ENCODE results near the gene DNAJA4. TPM values are rescaled to one million over a fixed set of nuclear protein-coding genes. Genes with fewer than 3 reads are reported as not detected.

DNAJA4 gene
- total and polyA plus RNA-seq, 9 of the 15 experiments (the other 6 are each of a cell fraction or from before 2014, with no cell fraction given), result 0.11 to 1.0 (median 0.16) TPM; not detected in 4

GRCh38 chr15:78299101-78299930 is 35.0 kb downstream of the DNAJA4 start, which contains the start of gene SKIC8 (continued):
- TF ChIP-seq SAFB (IDR thresholded peaks at IDR 0.05; ENCODE audit: borderline replicate concordance, low read depth, low read length) (no peak), LEF1 (IDR thresholded peaks at IDR 0.05) (0 out of 2 replicates have a peak, but pooled peaks have one; percentile 17), FOXK2 (conservative IDR thresholded peaks at IDR 0.05 in 1 of 2, IDR thresholded peaks at IDR 0.05 in 1 of 2; ENCODE audit: low read depth in 2 of 2) (peak; percentile 82 to 85), PHB2 (IDR thresholded peaks at IDR 0.05; ENCODE audit: low read depth) (no peak), ZNF75A (CRISPR knock-in tag; IDR thresholded peaks at IDR 0.05) (no peak), UBTF (IDR thresholded peaks at IDR 0.05; ENCODE audit: borderline replicate concordance in 1 of 2, low read depth in 2 of 2, low read length in 2 of 2) (0 out of 4 replicates have a peak, but pooled peaks of 1 of the 2 experiments have one; percentile 46), ETV6 (IDR thresholded peaks at IDR 0.05; ENCODE audit: borderline replicate concordance in 1 of 2, low read depth in 2 of 2, low read length in 1 of 2) (peak; percentile 50 to 79; a peak in 2 of 4 replicates), ETV6 (CRISPR knock-in tag; IDR thresholded peaks at IDR 0.05; ENCODE audit: borderline replicate concordance) (no peak), ZBTB5 (IDR thresholded peaks at IDR 0.05) (no peak), ZNF232 (CRISPR knock-in tag; IDR thresholded peaks at IDR 0.05) (no peak), ZC3H8 (IDR thresholded peaks at IDR 0.05) (no peak), RREB1 (CRISPR knock-in tag; IDR thresholded peaks at IDR 0.05) (no peak), POLR2AphosphoS2 (IDR thresholded peaks at IDR 0.05; ENCODE audit: low read length) (no peak), ZNF3 (CRISPR knock-in tag; IDR thresholded peaks at IDR 0.05) (no peak), FOXP4 (CRISPR knock-in tag; IDR thresholded peaks at IDR 0.05; ENCODE audit: borderline replicate concordance) (no peak)

All from K562 (cell line).